Liver (tissue), 9 donors: ENCODE results near the gene CA10. TPM values are rescaled to one million over a fixed set of nuclear protein-coding genes. Genes with fewer than 3 reads are reported as not detected.

ENCODE experiments used
- DNase-seq: peaks from one replicate; pipeline ENCODE4 v3.0.0-alpha.2; 2017; ENCODE audit warnings: low spot score
- H3K27ac ChIP-seq, 2 donors: one replicate each; pipeline ENCODE4 v1.7.0; 2013; ENCODE audit warnings: inconsistent platforms in 2 of 2, low read length in 2 of 2, control low read depth in 1 of 2, low read depth in 1 of 2, mild to moderate bottlenecking in 1 of 2
- H3K27me3 ChIP-seq, 4 donors: one replicate each; pipeline versions ENCODE4 v1.6.1 to v1.7.0; 2013; ENCODE audit warnings: low read length in 3 of 4, inconsistent platforms in 1 of 4, mild to moderate bottlenecking in 1 of 4, moderate library complexity in 1 of 4; ENCODE audit not compliant: control insufficient read depth in 4 of 4, insufficient read depth in 4 of 4
- H3K36me3 ChIP-seq, 4 donors: one replicate each; pipeline versions ENCODE4 v1.6.1 to v1.7.0; 2013; ENCODE audit warnings: low read length in 3 of 4, mild to moderate bottlenecking in 3 of 4, low read depth in 1 of 4, moderate library complexity in 1 of 4; ENCODE audit not compliant: control insufficient read depth in 4 of 4, insufficient read depth in 3 of 4
- H3K4me1 ChIP-seq, 4 donors: one replicate each; pipeline versions ENCODE4 v1.6.1 to v1.7.0; 2013; ENCODE audit warnings: low read length in 3 of 4, mild to moderate bottlenecking in 3 of 4, moderate library complexity in 1 of 4; ENCODE audit not compliant: control insufficient read depth in 4 of 4, insufficient read depth in 4 of 4
- H3K4me3 ChIP-seq, 3 donors: one replicate each; pipeline versions ENCODE4 v1.6.1 to v1.7.0; 2013; ENCODE audit warnings: low read length in 3 of 3, control low read depth in 1 of 3, low read depth in 1 of 3, mild to moderate bottlenecking in 1 of 3
- H3K9ac ChIP-seq, 2 donors: one replicate each; pipeline ENCODE4 v1.7.0; 2013; ENCODE audit warnings: low read length in 2 of 2, mild to moderate bottlenecking in 2 of 2, moderate library complexity in 2 of 2, control low read depth in 1 of 2, low read depth in 1 of 2
- H3K9me3 ChIP-seq, 4 donors: one replicate each; pipeline versions ENCODE4 v1.6.1 to v1.7.0; 2013; ENCODE audit warnings: low read length in 3 of 4; ENCODE audit not compliant: control insufficient read depth in 4 of 4
- ATF3 ChIP-seq: IDR thresholded peaks from 2 replicates; pipeline ENCODE4 v1.6.1; 2016; ENCODE audit warnings: antibody characterized with exemption
- CTCF ChIP-seq: fragments of 150-350 bp; IDR thresholded peaks from 2 replicates; pipeline ENCODE4 v1.5.1; 2017; ENCODE audit warnings: improper control_type of control experiment, low read depth, low read length; ENCODE audit not compliant: missing input control
- EGR1 ChIP-seq, 2 donors: IDR thresholded peaks; 2 replicates each; pipeline ENCODE4 v1.6.1; 2016 to 2018; ENCODE audit warnings: antibody characterized with exemption in 2 of 2, low read depth in 2 of 2
- FOXA1 ChIP-seq: IDR thresholded peaks from 2 replicates; pipeline ENCODE4 v1.6.1; 2016; ENCODE audit warnings: antibody characterized with exemption
- GABPA ChIP-seq, 2 donors: IDR thresholded peaks in 1 of 2; conservative IDR thresholded peaks in 1 of 2; 2 replicates each; pipeline ENCODE4 v1.6.1; 2016; ENCODE audit warnings: antibody characterized with exemption in 2 of 2, mild to moderate bottlenecking in 1 of 2, moderate library complexity in 1 of 2
- HNF4A ChIP-seq, 2 donors: conservative IDR thresholded peaks; 2 replicates each; pipeline ENCODE4 v1.6.1; 2016; ENCODE audit warnings: antibody characterized with exemption in 2 of 2, mild to moderate bottlenecking in 2 of 2
- HNF4G ChIP-seq: IDR thresholded peaks from 2 replicates; pipeline ENCODE4 v1.6.1; 2016; ENCODE audit warnings: antibody characterized with exemption
- JUND ChIP-seq, 2 donors: IDR thresholded peaks; 2 replicates each; pipeline ENCODE4 v1.6.1; 2016; ENCODE audit warnings: antibody characterized with exemption in 2 of 2
- NR2F2 ChIP-seq: IDR thresholded peaks from 2 replicates; pipeline ENCODE4 v1.6.1; 2016; ENCODE audit warnings: antibody characterized with exemption
- RAD21 ChIP-seq, 2 donors: IDR thresholded peaks; 2 replicates each; pipeline ENCODE4 v1.6.1; 2016; ENCODE audit warnings: antibody characterized with exemption in 2 of 2, mild to moderate bottlenecking in 2 of 2
- REST ChIP-seq: IDR thresholded peaks from 2 replicates; pipeline ENCODE4 v1.6.1; 2016; ENCODE audit warnings: antibody characterized with exemption, mild to moderate bottlenecking
- RXRA ChIP-seq, 2 donors: IDR thresholded peaks; 2 replicates each; pipeline ENCODE4 v1.6.1; 2017 to 2018; ENCODE audit warnings: antibody characterized with exemption in 2 of 2, mild to moderate bottlenecking in 1 of 2
- SP1 ChIP-seq: IDR thresholded peaks from 2 replicates; pipeline ENCODE4 v1.6.1; 2018; ENCODE audit warnings: antibody characterized with exemption, mild to moderate bottlenecking
- TAF1 ChIP-seq: conservative IDR thresholded peaks from 2 replicates; pipeline ENCODE4 v1.6.1; 2016; ENCODE audit warnings: antibody characterized with exemption, mild to moderate bottlenecking
- YY1 ChIP-seq: IDR thresholded peaks from 2 replicates; pipeline ENCODE4 v1.6.1; 2016; ENCODE audit warnings: antibody characterized with exemption, mild to moderate bottlenecking
- WGBS: extraction: QIAGEN DNeasy Blood & Tissue Kit; methylation state at CpG from one replicate; pipeline ENCODE4 v1.1.7; 2013; 5-methylcytosine and 5-hydroxymethylcytosine counted together
- polyA plus RNA-seq, 2 donors: library from polyadenylated mRNA; stranded (reverse) in 1 of 2; unstranded in 1 of 2; fragments of 200-250 nt in 1 of 2; fragments of >200 nt in 1 of 2; fragmentation: Nextera tagmentation in 1 of 2; extraction: Ambion mirVana in 1 of 2; gene quantifications; one replicate each; pipeline versions ENCODE4 v1.2.1 to v1.2.3, GENCODE V29; 2013 to 2015
- total RNA-seq, 2 donors: library from RNA; depleted of rRNA; stranded (reverse); fragments of >200 nt; gene quantifications; one replicate each; pipeline ENCODE4 v1.2.3, GENCODE V29; 2014
- donor health status: healthy.
- donor health status: healthy.
- donor health status: healthy.
- donor health status: healthy.
- donor health status: healthy.

CA10 gene
- total and polyA plus RNA-seq, 4 donors, result 0.05 TPM; not detected in 3

GRCh38 chr17:51595826-51596398 lies 562.6 kb downstream of the CA10 start (continued):
- TF ChIP-seq YY1 (no peak), JUND (IDR thresholded peaks at IDR 0.05) (no peak)

GRCh38 chr17:51590071-51590656 lies 568.4 kb downstream of the CA10 start:
- DNase-seq, result no peak
- Histone ChIP-seq H3K27ac (no peak overlapping the region), H3K4me1 (no peaks in the 10 kb centered on the region), H3K9ac (no peak overlapping the region), H3K36me3 (no peaks in the 10 kb centered on the region), H3K4me3 (no peak overlapping the region), H3K9me3 (no peaks in the 10 kb centered on the region), H3K27me3 (no peaks in the 10 kb centered on the region)
- no peak for TF ChIP-seq RXRA (IDR thresholded peaks at IDR 0.05)
- no peak for TF ChIP-seq GABPA (IDR thresholded peaks at IDR 0.05 in 1 of 2, conservative IDR thresholded peaks at IDR 0.05 in 1 of 2)
- TF ChIP-seq EGR1 (IDR thresholded peaks at IDR 0.05; ENCODE audit: low read depth in 2 of 2), result no peak
- TF ChIP-seq HNF4G, result no peak
- no peak for TF ChIP-seq JUND (IDR thresholded peaks at IDR 0.05)
- no peak for TF ChIP-seq NR2F2
- no peak for TF ChIP-seq TAF1
- no peak for TF ChIP-seq RAD21 (IDR thresholded peaks at IDR 0.05)
- no peak for TF ChIP-seq ATF3
- no peak for TF ChIP-seq YY1
- TF ChIP-seq CTCF, result no peak
- TF ChIP-seq HNF4A (conservative IDR thresholded peaks at IDR 0.05), result no peak
- TF ChIP-seq REST, result no peak
- 74% methylated on average over 4 of the region's 4 CpGs for WGBS

GRCh38 chr17:51588063-51588462 lies 570.5 kb downstream of the CA10 start:
- H3K36me3 ChIP-seq, result no peaks in the 10 kb centered on the region
- no peak overlapping the region for H3K4me3 ChIP-seq
- no peaks in the 10 kb centered on the region for H3K27me3 ChIP-seq
- H3K9ac ChIP-seq, result no peak overlapping the region
- no peaks in the 10 kb centered on the region for H3K4me1 ChIP-seq
- TF ChIP-seq FOXA1, result no peak
- no peak for TF ChIP-seq SP1
- no peak for TF ChIP-seq RAD21 (IDR thresholded peaks at IDR 0.05)
- no peak for TF ChIP-seq CTCF
- TF ChIP-seq HNF4G, result no peak
- H3K9me3 ChIP-seq, result no peaks in the 10 kb centered on the region
- 58% methylated on average over 2 of the region's 2 CpGs for WGBS
- no peak overlapping the region for H3K27ac ChIP-seq
- DNase-seq, result no peak
